ENCODE data around the gene HSF5. TPM values are rescaled to one million over a fixed set of nuclear protein-coding genes. Genes with fewer than 3 reads are reported as not detected.

HSF5 gene
- total and polyA plus RNA-seq, 2 of the 13 experiments (the other 11 are each of a cell fraction or from before 2014, with no cell fraction given) = not detected

DNA sequence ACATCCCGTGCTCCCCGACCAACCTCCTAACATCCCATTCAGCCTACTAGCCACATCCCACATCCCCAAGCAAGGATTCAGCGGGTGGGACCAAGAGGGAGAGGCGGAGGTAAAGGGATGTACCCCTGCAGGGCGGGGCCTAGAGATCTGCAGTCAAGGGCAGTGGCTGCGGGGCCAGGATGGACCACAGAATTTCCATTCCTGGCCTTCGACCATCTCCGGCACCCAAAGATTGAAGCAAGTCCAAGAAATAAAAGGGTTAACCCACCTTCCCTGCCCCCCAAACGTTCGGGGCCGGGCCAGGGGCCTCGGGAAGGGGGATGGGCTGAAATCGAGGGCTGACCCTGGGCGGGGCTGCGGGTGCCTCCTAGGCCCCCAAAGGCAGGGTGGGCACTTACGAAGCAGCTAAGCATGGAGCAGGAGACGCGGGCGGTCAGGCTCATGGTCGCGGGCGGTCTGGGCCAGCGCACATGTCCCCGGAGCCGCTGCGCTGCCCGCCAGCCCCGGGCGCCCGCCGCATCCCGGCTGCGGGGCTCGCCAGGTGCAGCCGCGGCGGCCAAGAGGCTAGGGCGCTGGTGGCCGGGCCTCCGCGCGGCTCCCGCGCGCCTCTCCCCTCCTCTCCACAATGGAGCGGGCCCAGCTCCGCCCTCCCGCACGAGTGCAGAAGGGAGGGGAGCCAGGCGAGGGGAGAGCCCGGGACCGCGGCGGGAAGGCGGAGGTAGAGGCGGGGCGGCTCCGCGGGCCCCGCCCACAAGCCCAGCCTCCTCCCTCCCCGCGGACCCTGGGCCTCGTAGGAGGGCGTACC is 26.0 kb upstream of the HSF5 start, which contains the start of gene MTMR4 (continued):
- TF ChIP-seq ZFP36L1 (CRISPR knock-in tag; IDR thresholded peaks at IDR 0.05) = peak; percentile 44; the same call in 1 of the 2 replicates
- peak; percentile 69 for TF ChIP-seq ZFX (CRISPR knock-in tag; IDR thresholded peaks at IDR 0.05; ENCODE audit: low read depth)
- TF ChIP-seq, protein P1, sequence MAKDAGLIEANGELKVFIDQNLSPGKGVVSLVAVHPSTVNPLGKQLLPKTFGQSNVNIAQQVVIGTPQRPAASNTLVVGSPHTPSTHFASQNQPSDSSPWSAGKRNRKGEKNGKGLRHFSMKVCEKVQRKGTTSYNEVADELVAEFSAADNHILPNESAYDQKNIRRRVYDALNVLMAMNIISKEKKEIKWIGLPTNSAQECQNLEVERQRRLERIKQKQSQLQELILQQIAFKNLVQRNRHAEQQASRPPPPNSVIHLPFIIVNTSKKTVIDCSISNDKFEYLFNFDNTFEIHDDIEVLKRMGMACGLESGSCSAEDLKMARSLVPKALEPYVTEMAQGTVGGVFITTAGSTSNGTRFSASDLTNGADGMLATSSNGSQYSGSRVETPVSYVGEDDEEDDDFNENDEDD (CRISPR knock-in tag; IDR thresholded peaks at IDR 0.05; ENCODE audit: borderline replicate concordance) = peak; percentile 76; the same call in 1 of the 2 replicates
- TF ChIP-seq ZNF343 (CRISPR knock-in tag; IDR thresholded peaks at IDR 0.05) = no peak
- TF ChIP-seq ZSCAN22 (CRISPR knock-in tag; IDR thresholded peaks at IDR 0.05) = no peak
- TF ChIP-seq ZNF788 (CRISPR knock-in tag; IDR thresholded peaks at IDR 0.05; ENCODE audit: borderline replicate concordance) = peak; percentile 60; the same call in 1 of the 2 replicates
- no peak for TF ChIP-seq ZNF709 (CRISPR knock-in tag; IDR thresholded peaks at IDR 0.05)
- no peak for TF ChIP-seq MAFG (CRISPR knock-in tag; IDR thresholded peaks at IDR 0.05)
- no peak for TF ChIP-seq ZNF577 (CRISPR knock-in tag; IDR thresholded peaks at IDR 0.05; ENCODE audit: borderline replicate concordance, low read depth)
- TF ChIP-seq, protein P2, sequence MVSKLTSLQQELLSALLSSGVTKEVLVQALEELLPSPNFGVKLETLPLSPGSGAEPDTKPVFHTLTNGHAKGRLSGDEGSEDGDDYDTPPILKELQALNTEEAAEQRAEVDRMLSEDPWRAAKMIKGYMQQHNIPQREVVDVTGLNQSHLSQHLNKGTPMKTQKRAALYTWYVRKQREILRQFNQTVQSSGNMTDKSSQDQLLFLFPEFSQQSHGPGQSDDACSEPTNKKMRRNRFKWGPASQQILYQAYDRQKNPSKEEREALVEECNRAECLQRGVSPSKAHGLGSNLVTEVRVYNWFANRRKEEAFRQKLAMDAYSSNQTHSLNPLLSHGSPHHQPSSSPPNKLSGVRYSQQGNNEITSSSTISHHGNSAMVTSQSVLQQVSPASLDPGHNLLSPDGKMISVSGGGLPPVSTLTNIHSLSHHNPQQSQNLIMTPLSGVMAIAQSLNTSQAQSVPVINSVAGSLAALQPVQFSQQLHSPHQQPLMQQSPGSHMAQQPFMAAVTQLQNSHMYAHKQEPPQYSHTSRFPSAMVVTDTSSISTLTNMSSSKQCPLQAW (CRISPR knock-in tag; IDR thresholded peaks at IDR 0.05) = peak; percentile 68
- no peak for TF ChIP-seq RCOR2 (CRISPR knock-in tag; IDR thresholded peaks at IDR 0.05)
- TF ChIP-seq SUZ12 (IDR thresholded peaks at IDR 0.05; ENCODE audit: low read depth, low read length) = no peak
- no peak for TF ChIP-seq MAF1 (CRISPR knock-in tag; IDR thresholded peaks at IDR 0.05; ENCODE audit: borderline replicate concordance)
- no peak for TF ChIP-seq MEIS2 (CRISPR knock-in tag; IDR thresholded peaks at IDR 0.05)
- peak; percentile 87 for TF ChIP-seq KDM2A (CRISPR knock-in tag; IDR thresholded peaks at IDR 0.05; ENCODE audit: borderline replicate concordance, low read depth)
- TF ChIP-seq, protein P3, sequence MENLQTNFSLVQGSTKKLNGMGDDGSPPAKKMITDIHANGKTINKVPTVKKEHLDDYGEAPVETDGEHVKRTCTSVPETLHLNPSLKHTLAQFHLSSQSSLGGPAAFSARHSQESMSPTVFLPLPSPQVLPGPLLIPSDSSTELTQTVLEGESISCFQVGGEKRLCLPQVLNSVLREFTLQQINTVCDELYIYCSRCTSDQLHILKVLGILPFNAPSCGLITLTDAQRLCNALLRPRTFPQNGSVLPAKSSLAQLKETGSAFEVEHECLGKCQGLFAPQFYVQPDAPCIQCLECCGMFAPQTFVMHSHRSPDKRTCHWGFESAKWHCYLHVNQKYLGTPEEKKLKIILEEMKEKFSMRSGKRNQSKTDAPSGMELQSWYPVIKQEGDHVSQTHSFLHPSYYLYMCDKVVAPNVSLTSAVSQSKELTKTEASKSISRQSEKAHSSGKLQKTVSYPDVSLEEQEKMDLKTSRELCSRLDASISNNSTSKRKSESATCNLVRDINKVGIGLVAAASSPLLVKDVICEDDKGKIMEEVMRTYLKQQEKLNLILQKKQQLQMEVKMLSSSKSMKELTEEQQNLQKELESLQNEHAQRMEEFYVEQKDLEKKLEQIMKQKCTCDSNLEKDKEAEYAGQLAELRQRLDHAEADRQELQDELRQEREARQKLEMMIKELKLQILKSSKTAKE (CRISPR knock-in tag; IDR thresholded peaks at IDR 0.05; ENCODE audit: borderline replicate concordance) = no peak
- peak; percentile 61; the same call in 1 of the 2 replicates for TF ChIP-seq ZNF558 (CRISPR knock-in tag; IDR thresholded peaks at IDR 0.05; ENCODE audit: borderline replicate concordance)
- TF ChIP-seq SRY (CRISPR knock-in tag; IDR thresholded peaks at IDR 0.05) = no peak
- no peak for TF ChIP-seq HNRNPUL1 (IDR thresholded peaks at IDR 0.05; ENCODE audit: low read depth, low read length)
- no peak for TF ChIP-seq MEF2D (CRISPR knock-in tag; IDR thresholded peaks at IDR 0.05)
- no peak for TF ChIP-seq ZFP62 (CRISPR knock-in tag; IDR thresholded peaks at IDR 0.05)

Data from HepG2 (cell line).